Urinary bladder (tissue), 4 donors: ENCODE measurements around the gene FAM78A. TPM values are rescaled to one million over a fixed set of nuclear protein-coding genes. Genes with fewer than 3 reads are reported as not detected.

ENCODE experiments used
- DNase-seq: peaks from one replicate; pipeline ENCODE4 v3.0.0-alpha.2; 2015; ENCODE audit errors: extremely low spot score
- H3K27ac ChIP-seq: one replicate; pipeline ENCODE4 v1.5.1; 2013; ENCODE audit warnings: low read depth, mild to moderate bottlenecking, moderate library complexity
- H3K36me3 ChIP-seq: one replicate; pipeline ENCODE4 v1.6.1; 2013; ENCODE audit warnings: mild to moderate bottlenecking, moderate library complexity; ENCODE audit not compliant: insufficient read depth
- H3K4me1 ChIP-seq: one replicate; pipeline ENCODE4 v1.6.1; 2013; ENCODE audit warnings: mild to moderate bottlenecking, moderate library complexity; ENCODE audit not compliant: insufficient read depth
- H3K4me3 ChIP-seq: one replicate; pipeline ENCODE4 v1.5.1; 2013; ENCODE audit warnings: low read depth, low read length
- WGBS: extraction: QIAGEN DNeasy Blood & Tissue Kit; methylation state at CpG from one replicate; pipeline ENCODE4 v1.1.7; 2013; 5-methylcytosine and 5-hydroxymethylcytosine counted together
- polyA plus RNA-seq: library from polyadenylated mRNA; stranded (reverse); fragments of 200-250 nt; gene quantifications from one replicate; pipeline ENCODE4 v1.2.3, GENCODE V29; 2013
- total RNA-seq: library from RNA; depleted of rRNA; stranded (reverse); fragments of >200 nt; gene quantifications from one replicate; pipeline ENCODE4 v1.2.3, GENCODE V29; 2014
- donor health status: healthy with polysubstance abuse.
- donor health status: healthy.

Gene FAM78A
- total and polyA plus RNA-seq, 2 donors = 1.9 to 3.1 TPM

DNA sequence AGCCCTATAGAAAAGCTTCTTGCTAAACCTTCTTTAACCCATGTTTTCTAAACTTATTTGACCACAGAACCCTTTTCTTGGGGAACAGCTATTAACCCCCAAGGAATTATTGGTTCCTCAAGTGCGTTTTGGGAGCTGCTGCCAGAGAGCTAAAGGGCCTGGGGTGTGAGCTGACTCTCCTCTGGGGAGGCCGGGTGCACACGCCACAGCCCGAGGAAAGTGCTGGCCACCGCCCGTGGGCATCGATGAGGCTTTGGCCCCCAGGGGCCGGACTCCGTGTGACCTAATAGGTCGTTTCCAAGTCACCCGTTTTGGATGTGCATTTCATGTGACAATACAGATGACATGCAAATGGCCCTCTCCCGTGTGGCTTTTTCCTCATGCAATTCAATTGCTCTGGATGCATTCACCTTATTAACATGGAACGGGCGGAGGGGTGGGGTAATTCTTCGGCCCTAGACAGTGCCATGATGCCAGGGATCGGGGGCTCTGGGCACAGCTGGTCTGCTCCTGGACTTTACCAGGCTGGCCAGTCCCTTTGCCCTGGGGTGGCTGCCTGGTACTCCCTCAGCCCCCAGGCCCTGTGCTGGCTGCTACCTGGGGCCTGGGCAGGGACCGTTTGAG is 32.7 kb upstream of the FAM78A start:
- Histone ChIP-seq H3K36me3 (no peaks in the 10 kb centered on the region), H3K4me3 (no peak overlapping the region), H3K4me1 (no peaks in the 10 kb centered on the region), H3K27ac (no peak overlapping the region)
- 84% methylated on average over 17 of the region's 17 CpGs for WGBS
- no peak for DNase-seq

GRCh38 chr9:131308452-131308851 is 32.1 kb upstream of the FAM78A start:
- 94% methylated on average over 11 of the region's 11 CpGs for WGBS
- H3K4me1 ChIP-seq = no peaks in the 10 kb centered on the region
- no peaks in the 10 kb centered on the region for H3K36me3 ChIP-seq
- H3K27ac ChIP-seq = no peak overlapping the region
- H3K4me3 ChIP-seq = no peak overlapping the region
- no peak for DNase-seq

GRCh38 chr9:131307974-131308373 is 31.7 kb upstream of the FAM78A start:
- WGBS = 92% methylated on average over 31 of the region's 31 CpGs
- Histone ChIP-seq H3K4me3 (no peak overlapping the region), H3K27ac (no peak overlapping the region), H3K36me3 (no peaks in the 10 kb centered on the region), H3K4me1 (no peaks in the 10 kb centered on the region)
- no peak for DNase-seq

GRCh38 chr9:131306397-131307004 is 30.2 kb upstream of the FAM78A start:
- Histone ChIP-seq H3K4me3 (no peak overlapping the region), H3K27ac (no peak overlapping the region), H3K36me3 (no peaks in the 10 kb centered on the region), H3K4me1 (no peaks in the 10 kb centered on the region)
- 93% methylated on average over 14 of the region's 14 CpGs for whole genome bisulfite sequencing
- DNase-seq = no peak

DNA sequence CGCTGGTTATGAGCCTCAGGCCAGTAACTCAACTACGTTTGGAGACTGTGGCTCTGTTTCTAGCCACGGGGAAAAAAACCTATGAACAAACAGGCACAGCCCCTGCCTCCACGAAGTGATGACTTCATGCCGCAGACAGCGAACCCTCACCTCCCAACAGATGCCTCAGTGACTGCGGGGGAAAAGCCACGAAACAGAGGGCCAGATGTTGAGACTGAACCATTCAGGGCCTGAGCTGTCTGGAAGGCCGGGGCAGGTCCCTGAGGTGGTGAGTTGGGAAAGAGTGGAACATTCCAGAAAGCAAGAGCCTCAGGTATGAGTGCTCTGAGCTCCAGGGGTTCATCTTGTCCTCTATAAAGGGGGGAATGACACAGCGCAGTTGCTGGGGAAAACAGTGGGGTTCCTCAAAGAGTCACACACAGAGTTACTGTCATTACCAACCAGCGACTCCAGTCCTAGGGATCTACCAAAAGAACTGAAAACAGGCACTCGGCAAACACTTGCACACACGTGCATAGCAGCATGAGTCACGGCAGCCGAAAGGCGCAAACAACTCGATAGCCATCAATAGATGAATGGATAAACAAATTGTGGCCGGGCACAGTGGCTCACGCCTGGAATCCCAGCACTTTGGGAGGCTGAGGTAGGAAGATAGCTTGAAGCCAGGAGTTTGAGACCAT is 28.5 kb upstream of the FAM78A start:
- Histone ChIP-seq H3K4me3 (no peak overlapping the region), H3K4me1 (no peaks in the 10 kb centered on the region), H3K36me3 (no peaks in the 10 kb centered on the region), H3K27ac (no peak overlapping the region)
- 74% methylated on average over 19 of the region's 19 CpGs for WGBS
- no peak for DNase-seq

DNA sequence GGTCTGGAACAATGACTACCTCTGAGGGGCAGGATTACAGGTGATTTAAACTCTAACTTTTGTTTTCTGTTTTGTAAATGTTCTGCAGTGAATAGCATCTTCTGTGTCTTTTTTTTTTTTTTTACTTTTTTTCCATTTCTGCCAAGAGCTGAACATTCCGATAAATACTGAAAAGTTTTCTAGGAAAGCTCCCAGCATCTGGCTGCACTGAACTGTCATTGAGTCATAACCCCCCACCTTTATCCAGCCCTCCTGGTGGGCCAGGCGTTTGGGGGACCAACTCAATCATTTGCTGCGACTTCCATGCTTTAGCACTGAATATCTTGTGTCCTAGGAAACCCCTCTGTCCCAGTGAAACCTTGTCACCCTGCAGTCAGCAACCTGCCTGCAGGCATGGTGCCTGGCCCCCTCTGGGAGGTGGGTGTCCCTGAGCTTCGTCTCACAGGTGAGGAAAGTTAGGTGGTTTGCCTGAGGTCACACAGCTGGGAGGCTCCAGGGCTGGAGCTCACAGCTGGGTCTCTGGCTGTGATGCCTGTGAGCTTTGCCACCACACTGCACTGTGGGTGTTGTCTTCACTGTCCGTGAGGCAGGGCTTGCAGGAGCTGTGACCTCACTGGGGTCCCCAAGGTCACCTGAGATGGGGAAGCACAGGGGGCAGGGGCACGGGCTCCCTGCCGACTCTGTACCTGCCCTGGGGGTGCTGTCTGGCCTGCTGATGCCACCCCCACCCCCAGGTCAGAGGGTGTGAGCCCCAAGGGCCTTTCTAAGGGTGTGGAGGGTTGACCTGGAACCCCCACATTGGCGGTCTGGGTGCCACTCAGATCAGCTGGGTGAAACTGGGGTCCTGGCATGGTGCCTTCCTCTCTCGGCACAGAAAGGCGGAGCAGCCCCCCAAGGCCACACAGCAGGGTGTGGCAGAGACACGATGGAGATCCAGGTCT is 27.3 kb upstream of the FAM78A start:
- Histone ChIP-seq H3K4me3 (no peak overlapping the region), H3K36me3 (no peaks in the 10 kb centered on the region), H3K27ac (no peak overlapping the region), H3K4me1 (no peaks in the 10 kb centered on the region)
- DNase-seq = no peak
- 79% methylated on average over 11 of the region's 11 CpGs for WGBS

DNA sequence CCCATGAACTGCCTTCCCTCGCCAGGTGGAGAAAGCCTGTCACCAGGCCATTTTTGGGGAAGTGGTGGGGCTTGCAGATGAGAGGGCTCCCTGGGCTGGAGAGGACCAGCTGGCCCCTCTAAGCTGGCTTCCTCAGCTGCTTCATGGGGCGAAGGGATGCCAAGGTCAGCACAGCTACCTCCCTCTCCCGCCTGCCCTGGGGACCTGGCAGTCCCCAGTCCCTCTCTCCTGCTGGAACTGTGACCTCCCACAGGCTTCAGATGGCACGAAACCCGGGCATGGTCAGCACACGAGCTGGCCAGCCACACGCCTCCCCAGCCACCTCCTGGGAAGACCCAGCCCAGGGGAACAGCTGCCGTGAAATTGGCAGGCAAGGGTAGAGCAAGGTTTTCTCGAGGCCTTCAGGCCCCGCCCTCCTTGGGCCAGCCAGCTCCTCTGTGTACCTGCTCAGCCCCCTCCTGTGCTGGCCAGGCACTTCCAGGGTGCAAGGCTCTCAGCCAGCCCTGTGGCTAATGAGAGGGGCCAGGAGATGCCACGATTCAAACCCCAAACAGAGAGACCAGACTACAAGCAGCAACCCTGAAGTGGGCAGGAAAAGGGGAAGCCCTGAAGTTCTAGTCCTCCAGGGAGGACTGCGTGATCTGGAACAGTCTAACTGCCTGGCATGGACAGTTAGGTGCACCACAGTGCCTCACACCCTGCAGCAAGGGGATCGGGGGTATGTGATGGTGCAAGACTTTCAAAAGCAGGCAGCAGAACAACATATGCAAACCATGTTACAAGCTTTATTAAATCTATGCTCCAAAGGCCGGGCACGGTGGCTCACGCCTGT is 26.1 kb upstream of the FAM78A start:
- Histone ChIP-seq H3K36me3 (no peaks in the 10 kb centered on the region), H3K27ac (no peak overlapping the region), H3K4me1 (no peaks in the 10 kb centered on the region), H3K4me3 (no peak overlapping the region)
- 79% methylated on average over 16 of the region's 16 CpGs for WGBS
- DNase-seq = no peak

- Histone ChIP-seq H3K4me3 (no peak overlapping the region), H3K36me3 (no peaks in the 10 kb centered on the region), H3K4me1 (no peaks in the 10 kb centered on the region), H3K27ac (no peak overlapping the region)
- no peak for DNase-seq
Observed at GRCh38 chr9:131300444-131300843, 24.1 kb upstream of the FAM78A start.

- no peak for DNase-seq
- Histone ChIP-seq H3K27ac (no peak overlapping the region), H3K4me1 (no peaks in the 10 kb centered on the region), H3K36me3 (no peaks in the 10 kb centered on the region), H3K4me3 (no peak overlapping the region)
- WGBS = 84% methylated on average over 5 of the region's 5 CpGs
Observed at GRCh38 chr9:131299961-131300347, 23.6 kb upstream of the FAM78A start.

DNA sequence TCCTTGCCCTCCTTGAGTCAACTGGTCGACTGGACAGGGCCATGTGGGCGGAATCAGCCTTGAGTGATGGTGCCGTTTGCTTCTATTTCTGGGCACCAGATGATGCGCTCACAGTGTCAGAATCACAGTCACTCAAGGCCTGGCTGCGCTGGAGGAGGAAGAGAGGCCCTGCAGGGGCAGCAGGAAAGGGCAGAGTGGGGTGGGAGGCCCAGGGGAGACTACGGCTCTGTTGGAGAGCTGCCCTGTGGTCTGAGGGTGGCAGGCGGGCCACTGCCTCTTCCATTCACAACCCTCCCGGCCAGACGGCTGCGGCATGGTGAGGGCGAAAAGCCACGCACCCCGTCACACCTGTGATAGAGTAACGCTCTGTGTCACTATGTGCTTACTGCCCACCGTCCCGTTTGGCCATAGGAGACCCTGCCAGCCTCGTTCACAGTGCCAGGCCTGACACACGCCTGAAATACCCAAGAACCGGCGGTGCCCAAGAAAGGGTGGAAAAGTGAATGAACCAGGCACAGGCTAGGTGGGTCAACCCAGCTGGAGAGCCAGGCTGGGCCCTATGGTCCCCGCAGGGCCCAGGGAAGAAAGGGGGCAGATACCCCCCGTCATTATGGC is 23.1 kb upstream of the FAM78A start:
- H3K4me1 ChIP-seq = no peaks in the 10 kb centered on the region
- H3K4me3 ChIP-seq = no peak overlapping the region
- no peak for DNase-seq
- no peak overlapping the region for H3K27ac ChIP-seq
- WGBS = 81% methylated on average over 22 of the region's 22 CpGs
- H3K36me3 ChIP-seq = no peaks in the 10 kb centered on the region

- WGBS = 93% methylated on average over 12 of the region's 12 CpGs
- no peak overlapping the region for H3K27ac ChIP-seq
- H3K36me3 ChIP-seq = no peaks in the 10 kb centered on the region
- H3K4me1 ChIP-seq = no peaks in the 10 kb centered on the region
- H3K4me3 ChIP-seq = no peak overlapping the region
- no peak for DNase-seq
Observed at GRCh38 chr9:131298816-131299215, 22.5 kb upstream of the FAM78A start.

DNA sequence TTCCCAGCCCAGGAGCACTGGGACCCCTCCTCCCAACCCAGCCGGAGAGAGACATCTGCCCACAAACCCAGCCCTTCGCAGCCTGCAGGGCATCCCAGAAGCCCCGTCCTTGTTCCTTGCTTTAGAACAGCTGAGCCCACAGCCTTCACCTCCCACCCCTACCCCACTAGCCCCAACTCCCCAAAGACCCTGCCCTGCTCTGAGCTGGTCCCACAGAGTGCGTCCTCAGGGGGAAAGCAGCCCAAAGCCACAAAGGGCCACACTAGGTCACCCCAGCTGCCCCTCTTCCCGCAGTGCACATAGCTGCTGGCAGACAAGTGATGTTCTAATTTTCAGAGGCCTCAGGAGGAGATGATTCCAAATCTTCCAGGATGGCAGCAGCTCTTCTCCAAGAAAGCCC is 22.0 kb upstream of the FAM78A start:
- no peak for DNase-seq
- H3K27ac ChIP-seq = no peak overlapping the region
- H3K36me3 ChIP-seq = no peaks in the 10 kb centered on the region
- WGBS = 82% methylated on average over 5 of the region's 5 CpGs
- no peaks in the 10 kb centered on the region for H3K4me1 ChIP-seq
- H3K4me3 ChIP-seq = no peak overlapping the region

GRCh38 chr9:131297903-131298302 is 21.6 kb upstream of the FAM78A start:
- Histone ChIP-seq H3K4me3 (no peak overlapping the region), H3K4me1 (no peaks in the 10 kb centered on the region), H3K27ac (no peak overlapping the region), H3K36me3 (no peaks in the 10 kb centered on the region)
- 48% methylated on average over 11 of the region's 11 CpGs for WGBS
- DNase-seq = no peak
